HCEC 1CT (cell line): Measurements from ENCODE around the gene NDUFAF8.
"Not testable (repeated sequence)": the region's sequence is repeated elsewhere in the genome, so short reads cannot be mapped to it uniquely, and the experiment has no call there.

Experiments
- DNase-seq: peaks from one replicate; pipeline ENCODE4 v3.0.0-alpha.2; 2017

The NDUFAF8 gene

DNA sequence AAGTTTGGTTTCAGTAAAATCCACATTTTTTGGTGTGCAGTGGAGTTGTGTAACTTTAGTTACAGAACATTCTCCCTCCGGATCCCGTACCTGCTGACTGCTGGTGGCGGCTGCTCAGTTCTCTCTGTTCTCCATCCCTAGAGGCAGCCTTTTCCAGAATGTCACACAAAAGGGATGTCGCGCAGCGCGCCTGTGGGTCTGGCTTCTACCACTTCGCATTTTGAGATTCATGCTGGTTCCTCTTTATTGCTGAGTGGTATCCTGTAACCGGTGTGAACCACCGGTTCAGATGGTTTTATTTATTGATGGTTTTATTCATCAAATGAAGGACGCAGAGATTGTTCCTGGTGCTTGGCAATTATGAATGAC is 15.4 kb upstream of the NDUFAF8 start:
- no peak for DNase-seq

DNA sequence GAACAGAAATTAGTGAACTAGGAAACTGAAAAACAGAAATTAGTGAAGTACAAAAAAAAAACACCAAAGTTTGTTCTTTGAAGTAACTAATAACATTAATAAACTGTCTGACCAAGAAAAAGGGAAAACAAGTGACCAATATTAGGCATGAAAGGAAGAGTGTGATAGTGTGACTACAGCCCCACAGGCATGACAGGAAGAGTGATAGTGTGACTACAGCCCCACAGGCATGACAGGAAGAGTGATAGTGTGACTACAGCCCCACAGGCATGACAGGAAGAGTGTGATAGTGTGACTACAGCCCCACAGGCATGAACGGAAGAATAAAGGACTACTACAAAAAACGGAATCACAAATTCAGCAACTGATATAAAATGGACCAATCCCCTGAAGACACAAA is 11.5 kb upstream of the NDUFAF8 start:
- not testable (repeated sequence) for DNase-seq

DNA sequence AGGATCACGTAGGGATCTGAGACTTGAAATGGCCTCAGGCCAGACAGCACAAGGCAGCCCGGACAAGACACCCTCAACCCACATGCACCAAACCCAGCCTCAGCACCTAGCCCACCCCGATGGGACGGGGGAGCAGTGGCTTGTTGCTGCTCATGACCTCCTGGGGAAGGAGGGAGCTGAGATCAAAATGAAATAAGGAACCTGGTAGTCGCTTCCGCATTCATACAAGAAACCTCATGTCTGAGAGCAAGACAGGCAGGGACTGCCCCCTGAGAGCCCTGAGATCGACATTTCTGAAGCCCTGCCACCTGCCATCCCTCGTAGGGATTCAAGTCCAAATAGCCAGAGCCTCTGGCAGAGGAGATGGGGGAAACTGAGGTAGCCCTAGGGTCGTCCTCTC is 10.7 kb upstream of the NDUFAF8 start:
- DNase-seq, result no peak

DNA sequence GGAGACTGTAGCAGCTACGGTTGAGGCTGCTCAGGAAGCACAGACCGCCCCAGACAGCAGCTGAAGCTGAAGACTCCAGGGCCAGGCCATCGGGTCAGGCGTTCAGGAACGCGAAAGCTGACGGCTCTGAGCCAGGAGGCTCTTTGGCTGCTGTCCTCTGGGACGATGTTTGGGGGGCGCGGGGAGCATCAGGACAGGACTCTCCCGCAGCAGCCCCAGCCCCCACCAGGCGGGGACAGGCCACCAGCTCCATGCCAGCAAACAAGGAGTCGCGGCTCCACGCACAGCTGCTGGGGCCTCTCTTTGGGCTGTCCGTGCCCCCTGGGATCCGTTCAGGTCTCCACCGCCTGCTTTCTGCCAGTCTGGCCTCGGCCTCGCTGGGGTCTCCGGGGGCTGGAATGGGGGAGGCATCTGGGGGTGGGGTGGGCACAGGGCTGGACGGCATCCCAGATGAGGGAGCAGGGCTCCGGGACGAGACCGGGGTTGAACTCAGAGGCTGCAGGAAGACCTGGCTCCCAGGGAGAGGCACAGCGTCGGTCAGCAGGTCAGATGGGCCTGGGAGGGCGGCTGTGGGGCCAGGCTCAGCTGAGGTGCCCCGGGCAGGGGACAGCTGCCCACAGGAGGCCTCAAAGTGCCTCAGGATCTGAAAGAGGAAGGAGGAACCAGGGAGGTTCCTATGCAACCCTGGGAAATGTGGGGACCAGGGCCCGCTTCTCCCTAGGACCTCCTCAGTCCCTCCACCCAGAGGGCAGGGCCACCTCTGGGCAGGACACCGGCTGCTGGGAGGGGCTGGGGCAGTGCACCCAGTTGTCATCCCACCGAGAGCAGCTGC is 10.1 kb upstream of the NDUFAF8 start:
- DNase-seq, result no peak

DNA sequence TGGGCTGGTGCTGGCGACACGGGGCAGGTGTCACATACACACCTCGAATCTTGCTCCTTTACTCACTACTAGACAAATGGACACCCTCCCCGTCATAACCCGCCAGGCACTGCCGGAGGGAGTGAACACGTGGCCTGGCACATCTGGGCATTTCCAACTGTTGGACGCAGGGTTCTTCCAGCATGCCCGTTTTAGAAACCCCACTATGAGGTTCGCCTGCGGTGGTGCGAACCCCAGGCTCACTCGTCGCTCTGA is 9.5 kb upstream of the NDUFAF8 start:
- DNase-seq, result no peak

DNA sequence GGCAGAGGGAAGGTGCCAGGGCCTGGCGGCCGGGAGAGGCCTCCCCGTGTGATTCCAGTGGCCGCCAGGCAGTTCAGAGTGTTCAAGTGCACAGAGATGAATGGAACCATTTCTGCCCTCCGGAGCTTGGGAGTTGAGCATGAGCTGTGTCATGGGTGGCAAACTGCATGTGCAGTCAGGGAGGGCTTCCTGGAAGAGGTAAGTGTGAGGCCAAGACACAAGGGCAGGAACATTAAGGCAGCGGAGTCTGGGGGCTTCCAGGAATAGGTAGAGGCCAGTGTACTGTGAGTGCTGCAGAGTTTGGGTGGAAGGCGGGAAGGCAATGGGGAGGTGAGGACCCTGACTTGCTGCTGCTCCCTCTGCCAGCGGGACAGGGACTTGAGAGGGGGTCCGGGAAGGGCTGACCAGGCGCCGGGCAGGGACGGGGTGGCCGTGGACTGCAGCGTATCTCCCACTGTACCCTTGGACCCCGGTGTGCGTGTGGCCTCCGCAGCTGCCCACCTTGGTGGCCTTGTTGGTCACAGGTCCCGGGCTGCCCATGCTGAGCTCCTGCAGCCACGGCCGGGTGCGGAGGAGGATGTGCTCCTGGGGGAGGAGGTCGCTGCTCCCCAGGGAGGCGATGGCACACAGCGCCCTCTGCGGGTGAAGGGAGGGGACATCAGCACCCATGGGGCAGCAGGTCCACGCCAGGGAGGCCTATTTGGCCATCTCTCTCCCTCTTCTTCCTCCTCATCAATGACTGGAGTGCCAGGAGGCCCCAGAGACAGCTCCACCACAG is 8.9 kb upstream of the NDUFAF8 start:
- DNase-seq, result no peak

DNA sequence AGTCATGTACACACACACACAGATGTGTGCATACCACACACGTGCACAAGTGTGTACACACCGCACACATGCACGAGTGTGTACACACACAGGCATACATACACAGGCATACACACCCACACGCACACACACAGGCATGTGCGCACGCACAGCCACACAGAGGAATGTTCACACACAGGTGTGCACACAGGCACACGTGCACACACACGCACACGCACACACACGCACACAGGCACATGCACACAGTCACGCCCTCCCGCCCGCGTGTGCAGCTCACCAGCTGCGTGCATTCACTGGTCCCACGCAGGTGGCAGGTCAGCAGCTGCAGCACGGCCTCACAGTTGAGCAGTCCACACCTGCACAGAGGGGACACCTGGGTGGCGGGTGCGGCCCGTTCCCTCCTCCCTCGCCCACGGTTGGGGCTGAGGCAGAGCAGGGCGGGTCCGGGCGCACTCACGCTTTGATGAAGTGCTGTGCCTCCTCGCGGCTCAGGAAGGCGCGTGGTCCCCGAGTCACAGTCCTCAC is 7.9 kb upstream of the NDUFAF8 start:
- no peak for DNase-seq

DNA sequence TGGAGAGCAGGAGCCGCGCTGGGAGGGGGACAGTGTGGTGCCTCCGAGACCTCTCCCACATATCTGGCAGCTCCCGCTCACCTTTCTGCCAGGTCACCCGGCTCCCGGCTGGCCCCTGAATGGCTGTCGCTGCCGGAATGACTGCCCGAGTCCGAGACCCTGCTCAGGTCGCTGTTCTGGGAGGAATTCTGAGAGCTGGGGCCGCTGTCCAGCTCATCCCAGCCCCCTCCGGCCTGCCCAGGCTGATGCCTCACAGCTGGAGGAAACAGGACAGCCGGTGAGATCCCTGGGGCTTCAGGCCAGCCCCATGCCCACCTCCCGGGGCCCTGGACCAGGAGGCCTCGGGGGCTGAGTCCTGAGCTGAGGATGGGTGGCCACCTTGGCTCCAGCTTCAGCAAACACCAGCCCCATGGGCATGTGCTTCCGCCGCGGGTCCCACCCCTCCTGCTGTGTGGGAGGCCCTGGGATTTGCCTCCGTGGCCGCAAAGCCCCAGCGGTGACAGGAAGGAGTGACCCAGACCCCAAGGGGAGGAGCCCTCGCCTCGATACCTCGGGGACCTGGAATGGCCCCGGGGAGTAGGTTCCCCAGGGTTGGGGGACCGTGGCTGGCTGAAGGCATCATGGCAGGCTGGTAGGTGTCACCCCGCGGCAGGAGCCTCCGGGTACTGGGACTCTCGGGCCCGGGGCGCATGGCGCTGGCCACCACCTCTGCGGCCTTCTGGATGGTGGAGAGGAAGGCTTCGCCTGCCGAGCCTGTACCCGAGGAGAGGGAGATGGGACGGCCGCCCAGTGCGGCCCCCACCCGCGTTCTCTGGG is 7.1 kb upstream of the NDUFAF8 start:
- DNase-seq, result no peak

DNA sequence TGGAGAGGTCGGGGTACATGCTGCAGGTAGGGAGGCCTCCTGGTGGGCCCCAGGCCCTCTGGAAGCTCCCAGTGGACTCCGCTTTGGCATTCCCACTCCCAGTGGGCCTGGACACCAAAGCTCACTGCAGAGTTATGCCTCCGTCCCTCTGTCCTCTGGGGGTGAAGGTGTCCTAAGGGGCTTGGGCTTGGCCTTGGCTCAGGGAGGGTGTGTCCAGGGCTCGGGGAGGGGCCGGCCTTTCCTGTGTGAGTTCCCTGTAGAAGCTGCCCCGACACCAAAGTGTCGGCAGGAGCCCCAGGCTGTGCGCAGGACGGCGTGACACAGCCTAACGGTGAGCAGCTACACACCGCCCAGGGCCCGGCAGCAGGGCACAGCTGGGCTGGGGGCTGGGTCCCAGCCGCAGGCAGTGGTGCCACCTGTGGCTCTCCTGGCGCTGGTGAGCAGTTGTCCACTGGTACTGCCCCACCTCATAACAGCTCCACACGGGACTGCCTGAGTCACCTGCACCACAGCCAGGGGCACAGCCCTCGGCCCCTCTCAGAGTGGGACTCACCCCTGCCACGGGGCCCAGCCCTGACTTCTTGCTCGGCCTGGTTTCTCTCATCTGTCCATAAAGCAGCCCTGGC is 6.4 kb upstream of the NDUFAF8 start:
- DNase-seq, result no peak

DNA sequence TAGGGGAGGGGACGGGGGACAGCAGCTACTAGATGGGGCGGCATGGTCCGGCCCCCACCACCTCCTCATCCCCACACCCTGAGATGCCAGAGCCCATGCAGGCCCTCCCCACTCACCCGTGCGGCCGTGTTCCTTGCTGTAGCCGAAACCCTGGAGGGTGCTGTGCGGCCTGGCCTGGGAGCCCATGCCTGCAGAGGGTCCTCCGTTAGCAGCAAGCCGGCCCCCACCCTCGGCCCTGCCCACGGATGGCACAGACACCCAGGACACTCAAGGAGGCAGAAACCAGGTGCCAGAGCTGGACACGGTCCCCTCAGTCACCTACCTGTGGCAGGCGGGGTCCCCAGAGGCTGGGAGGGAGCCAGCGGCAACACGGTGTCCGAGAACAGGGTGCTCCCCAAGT is 5.8 kb upstream of the NDUFAF8 start:
- DNase-seq, result no peak

DNA sequence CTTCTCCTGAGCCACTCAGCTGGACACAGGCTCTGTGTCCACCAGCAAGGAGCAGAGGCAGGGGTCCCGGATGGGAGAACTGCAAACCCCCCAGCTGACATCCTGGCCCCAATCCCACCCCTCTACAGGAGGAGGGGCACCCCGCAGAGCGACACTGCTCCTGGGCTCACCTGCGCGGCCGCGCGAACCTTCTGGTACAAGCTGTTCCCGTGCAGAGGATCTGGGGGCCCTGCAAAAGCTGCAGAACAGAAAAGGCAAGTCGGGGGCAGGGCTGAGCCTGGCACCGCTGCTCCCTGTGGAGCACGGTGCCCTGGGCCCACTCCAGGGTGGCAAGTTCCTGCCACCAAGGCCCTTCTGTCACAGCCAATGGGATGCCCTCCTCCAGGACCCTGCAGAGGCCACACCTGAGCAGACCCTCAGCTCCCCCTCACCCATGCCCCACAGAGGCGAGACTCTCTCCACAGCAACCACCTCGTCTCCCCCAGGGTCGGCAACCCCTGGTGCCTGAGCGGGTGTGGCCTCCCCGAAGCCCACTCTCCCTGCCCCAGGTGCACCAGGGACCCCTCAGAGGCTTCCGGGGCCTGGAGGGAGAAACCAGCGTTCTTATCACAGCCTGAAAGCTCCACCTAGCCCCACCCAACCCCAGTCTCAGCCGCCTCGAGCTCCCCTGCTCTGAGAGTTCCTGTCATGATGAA is 5.2 kb upstream of the NDUFAF8 start:
- no peak for DNase-seq

DNA sequence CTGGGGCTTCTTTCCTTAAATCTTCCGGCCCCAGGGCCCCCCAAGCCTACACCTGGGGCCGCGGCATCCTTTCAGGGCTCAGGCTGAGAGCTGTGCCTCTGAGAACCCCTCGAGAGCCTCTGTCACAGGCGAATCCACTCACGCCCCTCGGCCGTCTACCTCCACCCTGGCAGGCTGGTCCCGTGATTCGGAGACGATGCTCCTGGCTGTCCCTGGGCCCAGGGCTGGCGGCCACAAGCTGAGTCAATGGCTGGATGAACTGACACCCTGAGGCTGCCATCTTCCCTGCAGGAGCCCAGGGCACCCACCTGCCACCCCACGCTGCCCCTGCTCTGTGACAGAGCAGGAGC is 4.6 kb upstream of the NDUFAF8 start:
- no peak for DNase-seq

DNA sequence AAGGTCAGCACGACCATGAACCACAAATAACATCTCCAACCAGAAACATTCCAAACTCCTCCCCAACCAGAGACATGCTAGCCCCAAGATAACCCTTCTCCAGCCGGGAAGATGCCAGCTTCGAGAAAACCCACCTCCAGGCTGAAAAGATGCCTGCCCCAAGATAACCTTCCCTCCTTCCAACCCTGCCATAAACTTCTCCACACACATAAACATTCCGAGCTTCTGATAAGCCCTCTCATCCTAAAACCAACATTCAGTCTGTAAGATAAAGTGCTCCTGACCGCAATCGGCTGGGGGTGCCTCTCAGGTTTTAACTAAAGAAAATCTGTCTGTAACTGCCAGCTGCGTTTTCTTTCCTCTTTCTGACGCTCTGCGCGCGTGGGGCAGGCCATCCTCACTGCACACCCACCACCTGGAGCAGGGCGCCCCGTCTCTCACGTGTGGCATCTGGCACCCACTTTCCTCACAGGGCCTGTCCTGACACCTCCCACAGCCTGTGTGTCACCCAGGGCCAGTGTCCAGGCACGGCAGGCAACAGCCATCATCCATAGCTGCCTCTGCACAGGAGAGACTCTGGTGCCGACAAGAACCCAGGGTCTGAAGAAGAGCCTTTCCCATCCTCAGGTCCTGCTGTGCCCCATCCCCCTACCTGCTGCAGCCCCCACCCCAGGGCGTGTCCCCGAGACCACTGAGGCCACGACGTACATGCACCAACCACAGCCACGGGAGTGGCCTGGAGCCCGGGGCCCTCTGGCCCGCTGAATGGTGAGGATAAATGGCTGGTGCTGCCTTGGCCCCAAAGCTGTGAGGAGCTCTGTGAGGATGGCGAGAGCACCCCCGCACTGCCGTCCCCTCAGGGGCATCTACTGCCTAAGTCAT is 3.9 kb upstream of the NDUFAF8 start:
- DNase-seq, result no peak

DNA sequence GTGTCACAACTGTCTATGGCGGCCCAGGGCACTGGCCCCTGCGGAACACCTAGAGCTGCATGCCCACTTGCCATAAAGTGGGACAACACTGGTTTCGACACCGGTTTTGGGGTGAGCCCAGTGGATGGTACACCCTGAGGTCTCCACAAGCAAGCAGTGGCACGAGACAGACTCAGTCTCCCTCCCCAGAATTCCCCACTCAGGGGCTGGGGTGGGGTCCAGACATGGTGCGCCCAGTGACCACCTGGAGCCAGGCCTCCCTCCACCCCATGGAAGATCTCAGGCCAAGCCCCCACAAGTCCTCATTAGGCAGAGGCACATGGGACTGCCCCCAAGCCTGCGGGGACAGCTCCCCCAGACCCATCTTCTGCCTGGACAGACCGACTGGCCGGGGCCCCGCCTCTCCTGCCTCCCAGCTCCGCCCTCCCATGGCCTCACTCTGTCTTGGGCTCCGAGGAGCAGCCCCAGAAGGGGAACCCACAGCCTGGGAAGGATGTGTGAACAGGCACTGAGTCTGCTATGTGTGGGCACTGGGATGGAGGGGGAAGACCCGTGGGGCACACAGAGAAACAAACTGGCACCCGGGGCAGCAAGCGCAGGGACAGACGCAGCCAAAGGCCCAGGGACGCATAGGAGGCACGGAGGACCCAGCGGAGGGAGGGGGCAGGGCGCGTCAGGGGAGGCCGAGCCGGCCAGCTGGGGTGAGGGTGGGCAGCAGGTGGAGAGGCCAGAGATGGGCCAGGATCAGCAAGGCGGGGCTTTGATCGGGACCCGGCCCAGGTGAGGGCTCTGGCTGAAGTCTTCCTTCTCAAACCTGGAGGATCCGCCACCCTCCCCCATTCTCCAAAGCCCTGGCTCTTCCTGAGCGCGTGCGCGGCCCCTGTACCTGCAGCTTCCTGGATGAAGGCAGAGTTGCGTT is 3.0 kb upstream of the NDUFAF8 start:
- no peak for DNase-seq

DNA sequence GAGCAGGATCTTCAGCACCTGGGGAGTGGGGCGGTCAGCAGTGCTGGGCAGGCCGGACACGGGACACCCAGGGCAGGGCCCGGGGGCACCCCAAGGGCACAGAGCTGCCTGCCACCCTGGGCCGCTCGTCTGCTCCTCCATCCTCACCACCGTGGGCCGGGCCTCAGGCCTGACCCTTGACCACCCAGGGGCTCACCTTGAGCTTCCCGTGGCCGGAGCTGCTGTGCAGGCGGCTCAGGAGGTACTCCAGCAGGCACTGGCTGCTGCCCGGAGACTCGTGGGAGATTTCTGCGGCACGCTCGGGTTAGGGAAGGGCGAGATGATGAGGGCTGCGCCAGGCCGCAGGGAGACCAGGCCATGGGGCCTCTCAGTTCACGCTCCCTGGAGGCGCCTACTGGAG is 2.3 kb upstream of the NDUFAF8 start:
- no peak for DNase-seq

DNA sequence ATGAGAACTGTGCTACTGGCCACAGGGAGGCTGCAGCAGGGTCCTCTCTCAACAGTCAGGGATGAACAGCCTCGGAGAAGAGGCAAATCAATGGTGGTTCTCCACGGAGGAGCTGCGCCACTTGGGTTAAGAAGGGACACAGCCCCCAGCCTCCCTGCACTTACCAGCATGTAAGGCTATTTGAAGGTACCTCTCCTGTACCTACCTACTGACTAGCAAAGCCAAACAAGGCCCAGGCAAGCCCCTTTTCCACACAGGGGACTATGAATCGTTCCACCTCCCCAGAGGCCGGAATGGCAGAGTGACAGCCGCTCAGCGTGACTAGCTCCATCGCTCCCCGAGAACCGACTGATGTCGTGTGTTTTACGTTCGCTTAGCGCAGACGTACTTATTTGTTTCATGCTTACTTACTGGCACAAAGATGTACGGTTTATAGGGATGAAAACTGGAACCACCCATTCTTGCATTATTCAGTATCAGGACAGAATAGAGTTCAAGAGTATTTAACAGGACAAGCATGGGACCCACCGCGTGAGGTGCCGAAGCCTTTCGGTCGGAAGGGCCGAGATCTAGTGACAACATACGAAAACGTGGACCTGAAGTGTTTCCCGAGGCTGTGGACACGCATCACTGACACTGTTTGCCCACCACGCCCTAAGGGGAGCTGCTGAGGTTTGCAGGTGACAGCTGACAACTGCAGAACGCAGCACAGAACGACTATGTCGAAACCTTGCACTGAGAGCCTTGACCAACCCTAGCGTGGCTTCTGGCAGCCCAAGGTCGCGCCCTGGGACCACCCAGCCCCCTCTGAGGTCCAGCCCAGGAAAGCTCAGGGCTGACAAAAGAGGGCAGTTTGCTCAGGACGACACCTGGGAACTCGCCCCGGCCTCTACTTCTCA is 1.3 kb upstream of the NDUFAF8 start:
- no peak for DNase-seq

DNA sequence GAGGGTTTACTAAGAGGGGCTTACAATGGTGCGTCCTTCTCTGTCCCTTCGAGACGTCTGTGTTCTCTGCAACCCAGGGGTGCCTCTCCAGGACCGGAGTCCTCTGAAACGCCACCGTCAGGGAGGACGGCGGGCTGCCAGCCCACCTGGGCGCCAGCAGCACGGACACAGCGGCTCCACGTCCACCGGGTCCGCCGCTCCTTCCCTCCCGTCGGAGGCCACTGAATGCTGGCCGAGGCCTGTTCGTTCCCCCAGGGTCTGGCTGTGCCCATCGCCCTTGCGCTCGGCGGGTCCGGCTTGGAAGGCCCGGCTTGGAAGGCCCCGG is 666 bp upstream of the NDUFAF8 start:
- DNase-seq, result no peak

DNA sequence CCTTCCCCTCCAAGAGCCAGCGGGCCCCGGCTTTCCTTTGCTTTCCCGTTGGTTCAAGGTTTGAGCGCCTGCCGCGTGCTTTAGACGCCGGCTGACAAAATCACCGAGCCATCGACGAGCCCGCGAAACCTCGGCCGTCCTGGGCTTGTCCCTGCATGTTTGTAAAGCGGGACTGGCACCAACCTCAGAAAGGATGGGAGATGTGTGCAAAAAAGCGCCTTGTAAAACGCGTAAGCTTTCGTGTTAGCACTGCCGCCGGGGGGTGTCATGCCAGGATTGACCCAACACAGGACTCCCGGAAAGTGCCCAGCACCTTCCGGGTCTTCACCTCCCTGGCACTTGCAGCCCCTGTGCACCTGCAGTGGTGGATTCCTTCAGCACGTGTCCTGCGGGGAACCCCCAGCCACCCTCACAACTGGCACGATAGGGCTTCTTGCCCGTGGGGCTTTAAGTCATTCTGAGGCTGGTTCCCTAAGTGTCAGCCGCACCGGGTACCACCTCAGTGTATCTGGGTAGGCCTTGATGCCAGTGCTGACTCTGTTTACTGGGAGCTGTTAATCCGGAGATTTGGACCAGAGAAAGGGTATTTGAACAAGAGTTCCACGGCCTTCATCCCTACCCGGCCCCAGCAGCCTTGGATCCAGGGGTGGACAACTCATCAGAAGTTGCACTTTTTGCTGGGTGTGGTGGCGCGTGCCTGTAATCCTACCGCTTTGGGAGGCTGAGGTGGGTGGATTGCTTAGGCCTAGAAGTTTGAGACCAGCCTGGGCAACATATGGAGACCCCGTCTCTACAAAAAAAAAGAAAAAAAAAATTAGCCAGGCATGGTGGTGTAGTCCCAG is 817 bp downstream of the NDUFAF8 start:
- DNase-seq, result no peak

DNA sequence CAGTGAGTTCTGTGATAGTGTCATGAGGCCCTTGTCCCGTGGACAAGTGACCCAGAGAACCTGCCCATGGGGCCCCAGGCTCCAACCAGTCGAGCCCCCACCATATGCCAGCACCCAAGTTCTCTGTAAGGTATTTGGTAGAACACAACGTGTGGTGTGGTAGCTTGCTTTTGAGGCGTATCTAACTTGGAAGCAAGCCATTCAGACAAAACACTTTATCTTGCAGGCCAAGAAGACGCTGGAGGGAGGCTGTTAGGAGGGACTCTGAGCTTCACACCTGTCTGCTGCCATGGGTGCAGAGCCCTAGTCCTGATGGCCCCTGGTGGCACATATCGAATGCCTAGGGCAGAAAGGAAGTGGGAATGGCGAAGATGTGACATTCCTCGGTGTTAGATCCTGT is 1.6 kb downstream of the NDUFAF8 start:
- no peak for DNase-seq
